NK-92 (cell line): ENCODE data around the gene LRBA.

Source experiments
- DNase-seq: peaks from one replicate; lab custom pipeline; 2025; ENCODE audit not compliant: unreplicated experiment; lab: John Stamatoyannopoulos, UW

Gene LRBA

GRCh38 chr4:150336676-150337412 lies 678.2 kb downstream of the LRBA start:
- no peak for DNase-seq

DNA sequence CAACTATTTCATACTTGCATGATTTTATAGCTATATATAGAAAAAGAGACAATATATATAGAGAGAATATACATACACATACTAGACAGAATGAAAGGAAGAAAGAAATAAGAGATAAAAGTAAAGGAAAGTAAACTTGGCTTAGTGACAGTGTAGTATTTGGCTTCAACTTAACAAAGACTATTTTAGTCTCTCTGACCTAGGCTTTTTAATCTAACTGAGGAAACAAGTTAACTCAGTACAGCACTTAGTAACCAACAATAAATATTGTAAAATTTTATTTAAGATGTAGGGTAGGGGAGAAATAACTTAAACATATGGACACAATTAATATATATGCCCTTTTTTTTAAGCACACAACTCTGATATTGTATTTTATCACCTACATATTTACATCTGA lies 682.1 kb downstream of the LRBA start:
- no peak for DNase-seq

DNA sequence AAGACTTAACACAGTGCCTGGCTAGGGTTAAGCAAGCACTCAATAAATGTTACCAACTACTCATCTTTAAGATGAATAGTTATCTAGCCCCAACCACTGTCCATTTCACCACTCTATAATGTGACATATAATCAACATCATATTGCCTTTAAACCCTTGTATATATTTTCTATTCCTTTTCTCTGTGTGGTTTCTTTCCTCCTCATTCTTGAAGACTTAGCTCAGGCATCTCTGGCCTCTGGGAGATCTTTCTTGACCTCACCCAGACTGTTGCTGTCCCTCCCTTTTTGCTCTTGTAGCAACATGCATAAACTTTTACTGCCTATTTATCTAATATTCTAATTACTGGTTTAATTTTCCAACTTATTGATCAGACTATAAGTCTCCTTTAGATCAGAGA lies 683.0 kb downstream of the LRBA start:
- DNase-seq, result no peak

- DNase-seq, result no peak
Measured at GRCh38 chr4:150329373-150329772, 685.7 kb downstream of the LRBA start.

GRCh38 chr4:150328496-150328895 lies 686.6 kb downstream of the LRBA start:
- no peak for DNase-seq

DNA sequence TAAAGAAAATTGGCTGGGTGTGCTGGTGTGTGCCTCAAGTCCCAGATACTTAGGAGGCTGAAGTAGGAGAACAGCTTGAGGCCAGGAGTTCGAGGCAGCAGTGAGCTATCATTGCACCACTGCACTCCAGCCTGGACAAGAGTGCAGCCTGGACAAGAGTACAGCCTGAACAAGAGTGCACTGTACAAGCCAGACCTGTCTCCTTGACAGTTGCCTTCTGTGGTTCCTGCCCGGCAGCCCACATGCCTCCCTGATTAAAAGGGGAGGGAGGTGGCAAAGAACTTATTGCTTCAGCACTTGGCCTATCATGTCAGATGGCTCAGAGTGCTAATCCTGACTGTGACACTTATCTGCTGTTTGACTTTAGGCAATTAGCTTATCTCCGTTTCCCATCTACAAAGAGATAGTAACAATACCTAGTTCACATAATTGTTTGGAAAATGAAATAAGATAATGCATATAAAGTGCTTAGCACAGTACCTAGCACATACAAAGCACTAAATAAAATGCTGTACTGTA lies 687.8 kb downstream of the LRBA start:
- DNase-seq, result no peak

- DNase-seq, result no peak
Measured at GRCh38 chr4:150325872-150326271, 689.2 kb downstream of the LRBA start.

GRCh38 chr4:150323406-150324325 lies 691.4 kb downstream of the LRBA start:
- DNase-seq, result no peak

DNA sequence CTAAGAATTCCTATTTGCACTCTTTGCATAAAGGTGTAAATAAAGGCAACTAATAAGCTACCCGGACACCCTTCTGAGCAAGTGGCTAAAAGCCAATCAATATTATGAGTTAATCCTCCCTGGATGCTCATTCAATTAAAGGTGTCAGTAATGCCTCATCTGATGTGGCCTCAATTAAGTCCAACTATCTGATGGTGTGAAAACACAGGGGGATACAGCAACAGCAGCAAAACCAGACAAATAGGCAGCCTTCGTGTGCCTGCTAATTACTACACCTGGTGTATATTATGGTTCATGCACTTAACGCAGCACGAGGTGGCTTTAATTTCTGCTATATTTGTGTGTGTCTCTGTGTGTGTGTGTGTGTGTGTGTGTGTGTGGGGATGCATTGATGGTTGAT lies 692.4 kb downstream of the LRBA start:
- DNase-seq, result no peak

- DNase-seq, result no peak
Measured at GRCh38 chr4:150321113-150321512, 694.0 kb downstream of the LRBA start.

GRCh38 chr4:150318971-150319370 lies 696.1 kb downstream of the LRBA start:
- no peak for DNase-seq

- DNase-seq, result no peak
Measured at GRCh38 chr4:150318527-150318926, 696.6 kb downstream of the LRBA start.

DNA sequence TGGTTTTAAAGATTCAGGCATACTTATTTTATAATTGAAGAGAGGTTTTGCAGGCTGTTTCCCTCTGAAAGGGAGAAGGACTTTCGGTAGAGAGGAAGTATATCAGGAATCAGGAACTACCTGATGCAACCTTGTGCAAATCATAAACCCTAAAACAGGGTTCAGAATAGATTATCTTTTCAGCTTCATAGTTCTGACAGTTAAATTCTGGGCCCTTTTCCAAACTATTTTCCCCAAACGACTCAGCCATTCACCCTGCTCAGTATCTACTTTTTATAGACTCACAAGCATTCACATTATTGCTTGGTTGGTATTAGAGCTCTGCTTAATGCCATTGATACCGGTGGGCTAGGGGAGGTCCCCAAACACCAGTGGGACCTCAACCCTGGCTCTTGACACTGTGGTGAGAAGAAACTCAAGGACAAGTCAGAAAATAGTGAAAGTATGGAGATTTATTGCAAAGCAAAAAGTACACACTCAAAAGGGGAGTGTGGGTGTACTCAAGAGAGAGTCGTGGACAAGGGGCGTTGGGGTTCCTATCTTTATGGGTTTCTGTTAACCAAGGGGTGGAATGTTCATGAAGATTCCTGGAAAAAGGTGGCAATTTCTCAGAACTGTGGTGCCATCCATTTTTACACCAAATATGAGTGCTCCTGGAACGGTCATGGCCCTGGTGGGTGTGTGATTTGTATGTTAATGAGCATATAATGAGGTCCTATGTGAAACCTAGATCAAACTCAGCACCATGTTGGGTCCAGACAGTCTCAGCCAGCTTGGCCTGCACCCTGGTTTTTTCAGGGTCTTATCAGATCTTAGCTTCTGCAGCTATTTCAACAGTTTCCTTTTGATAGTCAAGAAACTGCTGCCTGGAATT lies 698.5 kb downstream of the LRBA start:
- no peak for DNase-seq

DNA sequence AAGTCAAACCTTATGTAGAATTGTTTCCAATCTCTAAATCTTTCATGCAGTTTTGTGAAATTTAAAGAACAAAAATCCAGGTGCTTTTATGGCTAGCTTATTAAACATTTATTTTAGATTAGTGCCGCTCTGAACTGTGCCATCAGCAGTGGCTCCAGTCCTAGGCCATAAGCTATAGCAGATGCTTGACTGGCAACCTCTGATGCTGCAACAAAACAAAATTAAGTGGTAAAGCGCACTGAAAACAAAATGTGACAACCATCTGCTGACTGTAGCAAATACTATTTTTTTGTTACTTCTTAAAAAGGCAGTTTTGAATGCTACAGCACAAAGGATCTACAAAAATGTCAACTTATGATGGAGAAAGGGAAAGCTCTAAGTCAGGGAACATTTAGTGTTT lies 699.4 kb downstream of the LRBA start:
- DNase-seq, result no peak

GRCh38 chr4:150315175-150315574 lies 699.9 kb downstream of the LRBA start:
- no peak for DNase-seq

- DNase-seq, result no peak
Measured at GRCh38 chr4:150314031-150314430, 701.1 kb downstream of the LRBA start.

DNA sequence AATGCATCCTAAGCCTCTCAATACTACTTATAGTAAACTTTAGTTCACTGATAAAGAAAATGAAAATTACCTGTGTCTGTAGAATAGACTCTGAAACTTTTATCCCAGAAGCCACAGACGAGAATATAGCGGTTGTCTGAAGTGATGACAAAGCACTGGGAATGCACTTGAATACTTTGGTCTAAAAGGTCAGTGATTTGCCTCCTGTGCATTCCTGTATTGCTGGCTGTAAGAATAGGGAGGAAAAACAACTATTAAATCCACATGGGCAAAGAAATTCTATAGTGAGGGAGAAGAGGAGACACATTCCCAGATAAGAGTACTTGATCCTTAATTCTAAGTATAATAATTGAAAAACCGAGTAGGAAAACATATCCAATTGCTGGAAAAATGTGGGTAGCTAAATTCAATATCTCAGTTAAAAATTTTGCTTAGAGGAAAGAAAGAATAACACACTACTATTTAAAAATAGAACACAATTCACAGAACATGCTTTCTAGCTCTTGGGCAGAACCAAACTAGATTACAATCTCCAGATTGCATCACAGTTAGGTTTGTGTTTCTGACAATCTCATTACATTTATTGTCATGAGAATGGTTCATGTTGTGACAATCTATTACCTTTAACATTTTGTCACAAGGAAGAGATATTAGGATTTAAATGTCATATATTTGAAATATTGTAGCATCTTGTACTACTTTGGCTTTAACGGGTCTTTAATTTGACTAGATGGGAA lies 704.8 kb downstream of the LRBA start:
- no peak for DNase-seq

- no peak for DNase-seq
Measured at GRCh38 chr4:150308824-150309472, 706.1 kb downstream of the LRBA start.

DNA sequence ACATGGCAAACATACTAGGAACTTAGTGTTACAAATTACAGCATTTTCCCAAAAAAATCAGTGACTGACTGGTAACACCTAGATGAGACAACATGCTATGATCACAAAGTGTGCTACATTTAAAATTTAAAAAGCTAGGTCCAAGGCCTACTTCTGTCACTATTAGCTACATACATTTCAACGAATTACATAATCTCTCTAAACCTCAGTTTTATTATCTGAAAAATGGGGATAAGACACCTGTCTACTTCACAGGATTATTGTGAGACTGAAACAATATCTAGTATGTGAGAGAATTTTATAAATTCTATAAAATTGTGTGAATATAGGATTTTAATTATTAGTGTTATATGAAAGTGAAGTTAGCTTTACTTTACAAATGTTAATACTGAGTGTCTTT lies 708.4 kb downstream of the LRBA start:
- DNase-seq, result no peak

DNA sequence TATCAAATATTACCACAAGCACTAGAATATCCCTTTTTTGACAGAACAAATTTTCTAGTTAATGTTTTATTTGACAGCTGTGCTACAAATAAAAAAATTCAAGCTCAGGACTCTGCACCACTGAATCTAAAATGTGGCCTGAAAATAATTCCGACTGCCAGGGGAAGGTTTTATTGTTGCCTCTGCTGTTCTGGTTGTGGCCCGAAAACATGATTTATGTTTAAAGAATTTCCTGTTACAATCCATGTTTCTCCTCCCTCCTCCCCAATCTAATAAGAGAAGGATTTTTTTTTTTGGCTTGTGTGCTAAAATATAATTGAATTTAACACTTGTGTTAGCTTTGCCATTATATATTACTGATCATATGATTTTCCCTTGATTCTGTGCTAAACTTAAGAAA lies 709.1 kb downstream of the LRBA start:
- no peak for DNase-seq
